LoVo (cell line): ENCODE measurements around the gene ASAP2.
"Not testable (repeated sequence)": the region's sequence is repeated elsewhere in the genome, so short reads cannot be mapped to it uniquely, and the experiment has no call there.

ENCODE experiments used
- DNase-seq: peaks from one replicate; pipeline ENCODE4 v3.0.0-alpha.2; 2016; ENCODE audit warnings: low spot score

The ASAP2 gene

DNA sequence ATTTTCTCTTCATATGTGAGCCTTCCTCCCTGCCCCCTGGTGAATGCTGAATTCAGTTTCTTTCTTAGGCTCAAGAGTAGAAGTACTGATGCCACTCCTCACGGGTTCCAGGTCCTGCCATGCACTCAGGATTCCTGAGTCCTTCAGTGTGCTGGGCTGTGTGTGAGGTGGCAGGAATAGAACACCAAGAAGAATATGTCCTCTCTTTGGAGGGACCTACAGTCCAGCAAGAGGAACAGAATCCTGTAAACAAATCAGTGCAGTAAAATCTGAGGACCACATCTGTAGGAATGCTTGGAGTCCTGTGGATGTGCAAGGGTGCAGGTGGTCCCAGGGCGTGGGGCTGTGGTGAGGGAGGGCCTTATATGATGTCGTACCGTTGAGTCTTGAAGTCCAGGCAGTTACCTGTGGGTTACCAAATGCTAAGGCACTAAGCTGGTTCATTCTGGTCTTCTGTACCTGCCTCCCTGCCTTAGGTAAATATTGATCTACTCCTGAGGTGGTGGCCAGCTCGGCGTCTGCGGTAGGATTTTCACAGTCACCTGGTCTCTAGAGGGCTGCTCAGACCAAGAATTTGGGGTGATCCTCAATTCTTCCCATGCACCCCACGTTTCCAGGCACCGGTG, 5.5 kb downstream of the ASAP2 start:
- DNase-seq, result peak; percentile 56

DNA sequence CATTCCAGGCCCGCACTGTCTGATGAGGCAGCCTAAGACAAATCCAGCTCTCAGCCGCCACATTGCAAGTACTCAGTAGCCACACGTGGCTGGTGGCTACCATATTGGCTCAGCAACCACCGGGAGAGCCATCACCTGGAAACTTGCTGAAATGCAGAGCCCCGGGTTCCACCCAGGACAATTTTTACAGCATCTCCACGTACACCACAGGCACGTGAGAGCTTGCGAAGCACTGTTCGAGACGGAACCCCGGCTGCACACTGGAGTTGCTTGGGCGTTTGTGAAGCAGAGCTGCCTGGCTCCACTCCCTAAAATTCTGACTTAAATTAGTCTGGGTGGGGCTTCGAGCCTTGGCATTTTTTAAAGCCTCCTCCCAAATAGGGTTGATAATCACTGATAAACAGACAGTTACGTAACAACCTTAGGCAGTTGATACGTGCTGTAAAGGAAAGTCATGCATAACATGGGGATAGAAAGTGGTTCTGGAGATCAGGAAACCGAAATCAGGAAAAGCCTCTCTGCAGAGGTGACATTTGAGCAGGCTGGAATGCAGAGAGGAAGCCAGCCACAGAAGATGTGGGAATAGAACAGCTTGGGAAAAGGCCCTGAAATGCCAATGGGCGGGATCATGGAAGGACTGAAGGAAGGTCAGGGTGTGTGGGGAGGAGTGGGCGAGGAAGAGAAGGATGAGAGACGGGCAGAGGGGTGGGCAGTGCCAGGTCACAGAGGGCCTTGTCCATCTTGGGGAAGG, 6.2 kb downstream of the ASAP2 start:
- DNase-seq, result peak; percentile 16

DNA sequence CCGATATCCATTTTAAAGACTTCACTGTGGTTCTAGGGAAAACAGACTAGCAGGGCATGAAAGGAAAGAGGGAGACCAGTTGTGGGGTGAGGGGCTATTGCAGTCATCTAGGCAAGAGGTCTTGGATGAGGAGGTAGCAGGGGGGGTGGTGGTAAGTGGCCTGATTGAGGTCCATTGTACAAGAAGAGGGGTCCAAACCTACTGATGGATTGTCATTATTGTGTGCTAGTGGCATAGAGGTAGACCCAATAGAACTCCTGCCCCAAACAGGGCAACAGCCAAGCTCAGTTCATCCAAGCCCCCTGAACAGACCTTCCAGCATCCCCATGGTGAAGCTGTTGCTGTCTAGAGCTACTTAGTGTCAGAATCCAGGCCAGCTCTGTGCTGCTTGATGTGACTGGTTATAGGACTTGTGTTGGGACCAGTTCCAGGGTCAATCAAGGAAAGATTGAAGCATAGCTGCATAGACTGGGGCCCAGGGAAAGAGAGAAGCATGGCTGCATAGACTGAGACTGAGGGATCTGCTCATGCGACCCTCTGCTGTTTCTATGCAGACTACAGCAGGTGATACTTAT, 7.0 kb downstream of the ASAP2 start:
- DNase-seq, result no peak

DNA sequence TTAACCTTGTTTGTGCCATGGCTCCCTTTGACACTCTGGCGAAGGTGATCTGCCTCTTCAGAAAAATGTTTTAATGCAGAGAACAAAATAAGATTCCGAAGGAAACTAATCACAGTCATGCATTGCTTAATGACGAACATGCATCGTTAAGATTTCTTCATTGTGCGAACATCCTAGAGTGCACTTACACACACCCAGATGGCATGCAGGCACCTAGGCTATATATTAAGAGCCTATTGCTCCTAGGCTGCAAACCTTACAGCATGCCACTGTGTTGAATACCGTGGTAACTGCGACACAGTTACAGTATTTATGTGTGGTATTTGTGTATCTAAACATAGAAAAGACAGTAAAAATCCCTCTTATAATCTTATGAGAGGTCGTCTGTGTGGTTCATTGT, 8.3 kb downstream of the ASAP2 start:
- DNase-seq, result no peak

DNA sequence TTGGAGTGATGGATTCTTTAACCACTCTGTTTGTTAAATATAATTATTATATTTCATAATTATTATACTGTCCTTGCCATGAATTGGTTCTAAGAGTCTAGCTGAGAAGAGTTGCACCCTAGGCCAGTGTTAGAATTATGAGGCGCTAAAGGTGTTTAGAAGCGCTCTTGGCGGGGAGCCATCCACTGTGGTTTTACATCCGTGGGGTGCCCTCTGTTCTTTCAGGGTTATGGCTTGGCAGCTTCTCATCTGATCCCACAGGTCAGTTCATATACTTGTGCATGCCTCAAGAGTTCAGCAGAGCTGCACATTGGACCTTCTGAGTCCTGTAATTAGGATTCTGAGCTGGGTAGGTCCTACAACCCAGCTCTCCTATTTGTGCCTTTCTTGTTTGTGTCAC, 9.1 kb downstream of the ASAP2 start:
- no peak for DNase-seq

DNA sequence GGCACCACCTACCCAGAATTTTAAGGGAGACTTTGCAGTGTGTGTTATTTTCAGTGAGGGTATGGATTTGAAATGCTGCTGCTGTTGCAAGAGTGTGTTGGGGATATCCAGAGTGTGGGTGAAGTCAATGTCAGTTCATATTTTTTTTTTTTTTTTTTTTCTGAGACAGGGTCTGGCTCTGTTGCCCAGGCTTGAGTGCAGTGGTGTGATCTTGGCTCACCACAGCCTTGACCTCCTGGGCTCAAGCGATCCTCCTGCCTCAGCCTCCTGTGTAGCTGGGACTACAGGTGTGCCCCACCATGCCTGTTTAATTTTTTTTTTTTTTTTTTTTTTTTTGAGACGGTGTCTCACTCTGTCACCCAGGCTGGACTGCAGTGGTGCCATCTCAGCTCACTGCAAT, 9.5 kb downstream of the ASAP2 start:
- DNase-seq, result not testable (repeated sequence)

DNA sequence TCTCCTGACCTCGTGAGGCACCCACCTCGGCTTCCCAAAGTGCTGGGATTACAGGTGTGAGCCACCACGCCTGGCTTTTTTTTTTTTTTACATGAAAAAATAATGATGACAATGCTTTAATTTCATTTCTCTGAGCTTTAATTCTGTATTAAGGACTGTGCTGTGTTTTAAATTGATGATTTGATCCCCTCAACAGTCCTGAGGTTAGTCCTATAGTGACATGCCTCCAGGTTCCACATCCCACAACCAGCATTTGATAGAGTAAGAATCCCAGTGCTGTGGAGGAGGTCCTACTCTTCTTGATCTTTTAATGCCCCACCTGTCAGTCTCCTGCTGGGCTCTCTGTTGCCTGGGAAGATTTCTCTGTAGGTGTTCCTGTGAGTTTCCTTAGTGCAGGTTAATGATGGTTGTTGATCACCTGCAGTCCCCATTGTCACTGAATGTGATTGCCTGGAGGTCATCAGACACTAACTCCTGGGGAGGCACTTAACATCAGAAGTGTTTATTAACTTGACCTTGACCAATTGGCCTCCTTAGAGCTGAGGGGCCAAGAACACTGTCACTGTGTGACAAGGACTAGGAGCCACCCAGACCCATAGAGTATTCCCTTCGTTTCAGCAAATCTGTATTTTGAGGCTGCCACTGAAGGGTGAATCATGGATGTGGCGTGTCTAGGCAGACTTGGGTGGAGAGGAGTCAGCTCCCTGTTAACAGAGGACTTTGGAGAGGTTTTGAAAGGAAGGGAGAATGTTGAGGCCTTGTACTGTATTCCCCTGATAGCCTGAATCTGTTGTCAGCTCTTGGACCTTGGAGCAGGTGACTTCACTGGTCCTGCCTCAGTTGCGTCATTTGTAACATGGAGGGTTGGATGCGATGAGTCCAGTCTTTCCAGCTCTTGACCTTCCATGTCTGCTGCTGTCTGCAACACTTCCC, 11.5 kb downstream of the ASAP2 start:
- DNase-seq, result no peak

DNA sequence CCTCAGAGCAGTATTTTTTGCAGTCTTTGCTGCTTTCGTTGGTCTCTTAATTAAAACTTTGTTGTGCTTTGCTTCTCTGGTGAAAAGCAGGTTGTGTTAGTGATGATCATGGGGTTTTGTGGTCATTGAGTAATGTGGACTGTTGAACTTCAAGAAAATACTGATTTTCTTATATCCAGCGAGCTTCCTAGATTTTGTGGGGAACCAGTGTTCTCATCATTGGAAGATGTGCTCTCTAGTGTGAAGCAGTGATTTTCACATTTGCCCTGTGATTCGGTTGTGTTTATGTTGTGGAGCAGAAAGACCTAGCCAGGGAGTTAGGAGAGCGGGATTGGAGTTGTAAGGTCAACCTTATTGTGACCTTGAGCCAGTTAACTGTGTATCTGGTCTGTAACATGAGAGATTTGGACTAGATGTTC, 12.4 kb downstream of the ASAP2 start:
- no peak for DNase-seq

DNA sequence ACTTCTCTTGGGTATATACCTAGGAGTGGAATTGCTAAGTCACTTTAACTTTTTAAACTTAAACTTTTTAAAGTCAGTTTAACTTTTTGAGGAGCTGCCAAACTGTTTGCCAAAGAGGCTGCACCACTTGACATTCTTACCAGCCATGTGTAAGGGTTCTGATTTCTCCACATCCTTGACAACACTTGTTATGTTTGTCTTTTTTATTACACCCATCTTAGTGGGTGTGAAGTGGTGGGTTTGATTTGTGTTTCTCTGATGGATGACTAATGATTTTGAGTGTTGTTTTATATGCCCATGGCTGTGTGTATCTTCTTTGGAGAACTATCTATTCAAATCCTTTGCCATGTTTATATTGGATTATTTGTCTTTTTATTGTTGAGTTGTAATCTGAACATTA, 13.6 kb downstream of the ASAP2 start:
- DNase-seq, result no peak

DNA sequence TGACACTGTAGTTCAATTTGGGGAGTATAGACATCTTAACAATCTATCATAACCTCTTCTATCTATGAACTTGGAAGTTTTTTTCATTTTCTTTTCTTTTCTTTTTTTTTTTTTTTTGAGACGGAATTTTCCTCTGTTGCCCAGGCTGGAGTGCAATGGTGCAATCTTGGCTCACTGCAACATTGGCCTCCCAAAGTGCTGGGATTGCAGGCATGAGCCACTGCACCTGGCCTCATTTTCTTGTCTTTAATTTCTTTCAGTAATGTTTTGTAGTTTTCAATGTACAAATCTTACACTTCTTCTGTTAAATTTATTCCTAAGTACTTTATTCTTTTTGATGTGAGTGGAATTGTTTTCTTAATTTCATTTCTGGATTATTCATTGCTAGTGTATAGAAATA, 14.6 kb downstream of the ASAP2 start:
- no peak for DNase-seq

DNA sequence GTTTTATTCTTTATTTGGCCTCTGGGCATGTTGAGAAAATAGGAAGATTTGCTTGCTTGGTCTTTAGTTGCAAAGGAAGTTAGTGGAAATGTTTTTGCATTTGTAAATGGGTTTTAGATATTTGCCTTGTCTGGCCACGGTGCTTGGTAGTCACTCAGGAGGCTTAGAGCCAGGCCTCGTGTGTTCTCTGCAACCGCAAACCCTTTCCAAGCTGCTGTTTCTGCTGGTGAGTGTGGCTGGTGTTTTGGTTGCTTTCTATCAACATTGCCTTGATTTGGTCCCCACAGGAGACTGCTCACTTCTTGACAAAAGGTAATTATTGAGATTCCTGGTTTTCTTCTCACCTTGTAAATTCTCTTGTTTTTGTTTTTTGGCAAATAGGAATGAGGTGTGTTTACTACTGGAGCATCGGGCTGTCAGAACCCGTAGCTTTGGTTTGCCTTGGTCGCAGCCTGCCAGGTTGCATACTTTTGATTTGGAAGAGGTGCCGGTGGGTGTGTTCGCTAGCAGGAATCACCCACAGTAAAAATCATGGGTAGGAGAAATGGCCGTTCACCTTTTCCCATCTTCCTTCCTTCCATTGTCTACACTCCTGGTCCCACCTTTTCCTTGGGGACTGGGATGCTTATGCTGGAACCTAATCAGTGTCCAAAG, 15.8 kb downstream of the ASAP2 start:
- no peak for DNase-seq

DNA sequence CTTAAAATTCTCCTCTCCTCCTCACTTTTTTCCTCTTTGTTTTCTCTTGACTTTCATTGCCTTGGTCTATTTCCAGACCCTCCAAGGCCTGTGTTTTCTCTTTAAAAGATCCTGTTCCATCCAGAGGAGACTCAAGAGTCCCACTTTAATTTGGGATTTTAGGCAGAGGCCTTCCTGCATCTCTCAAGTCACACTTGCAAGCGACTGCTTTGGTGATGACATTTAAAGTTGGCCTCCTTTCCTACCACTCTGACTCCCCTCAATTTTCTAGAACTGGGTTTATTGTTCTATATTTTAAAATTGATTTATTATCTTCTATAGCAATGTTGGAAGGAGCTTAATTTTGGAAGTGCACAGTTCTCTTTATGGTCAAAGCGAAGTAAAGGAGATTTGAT, 16.3 kb downstream of the ASAP2 start:
- DNase-seq, result no peak

DNA sequence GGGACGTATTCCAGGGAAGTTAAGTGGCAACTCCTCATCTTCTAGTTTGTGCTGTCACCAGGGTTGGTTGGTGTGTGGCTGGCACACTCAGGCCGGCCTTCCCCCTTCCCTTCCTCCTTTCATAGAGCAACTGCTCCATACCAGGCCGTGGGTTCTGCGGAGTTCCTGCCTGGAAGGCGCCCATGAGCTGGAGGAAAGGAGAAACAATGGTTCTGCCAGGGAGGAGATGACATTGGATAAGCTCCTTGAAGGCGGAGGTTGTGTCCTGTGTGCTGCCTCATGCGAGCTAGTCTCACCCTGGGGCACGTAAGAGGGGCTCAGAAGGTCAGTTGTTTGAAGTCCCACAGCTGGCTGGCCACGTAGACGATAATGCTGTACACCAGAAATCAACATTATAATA, 19.2 kb downstream of the ASAP2 start:
- DNase-seq, result no peak

DNA sequence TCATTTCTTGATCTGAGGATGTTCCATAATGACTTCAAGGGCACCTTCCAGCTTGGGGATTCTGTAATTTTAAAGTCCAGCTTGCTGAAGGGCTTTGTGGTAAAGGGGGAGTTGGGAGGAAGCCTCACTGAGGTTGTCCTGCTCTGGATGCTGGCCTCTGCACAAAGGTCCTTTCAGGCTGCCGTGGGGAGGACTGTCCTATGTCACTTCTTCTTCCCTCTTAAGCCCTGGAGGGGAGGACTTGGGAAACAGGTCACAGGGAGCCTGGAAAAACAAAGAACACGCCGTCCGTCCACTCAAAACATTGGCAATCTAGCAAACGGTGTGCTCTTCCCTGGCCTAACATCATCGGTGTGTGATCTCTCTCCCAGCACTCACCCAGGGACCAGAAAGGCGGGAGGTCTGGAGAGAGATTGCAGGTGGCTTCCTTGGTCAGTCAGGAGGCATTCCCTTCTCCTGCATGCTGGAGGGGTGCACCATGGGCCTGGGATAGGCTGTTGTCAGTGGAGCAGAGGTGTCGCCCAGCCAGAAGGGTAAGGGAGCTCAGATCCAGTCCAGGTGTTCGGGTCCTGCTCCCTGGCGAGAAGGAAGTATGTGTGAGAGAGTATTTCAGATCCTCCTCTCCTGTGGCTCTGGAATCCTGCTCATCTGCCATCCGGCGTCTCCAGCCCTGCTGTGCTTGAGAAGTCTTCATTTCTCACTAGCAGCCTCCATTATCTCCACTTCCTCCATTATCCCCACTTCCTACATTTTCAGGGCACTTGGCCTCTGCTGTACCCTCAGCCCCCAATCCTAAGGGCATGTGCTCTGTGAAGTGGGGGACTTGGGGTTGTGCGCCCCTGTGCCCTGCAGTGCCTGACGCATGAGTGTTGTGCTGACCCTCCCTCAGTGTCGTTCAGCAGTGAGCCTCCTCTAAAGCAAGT, 20.1 kb downstream of the ASAP2 start:
- DNase-seq, result no peak

DNA sequence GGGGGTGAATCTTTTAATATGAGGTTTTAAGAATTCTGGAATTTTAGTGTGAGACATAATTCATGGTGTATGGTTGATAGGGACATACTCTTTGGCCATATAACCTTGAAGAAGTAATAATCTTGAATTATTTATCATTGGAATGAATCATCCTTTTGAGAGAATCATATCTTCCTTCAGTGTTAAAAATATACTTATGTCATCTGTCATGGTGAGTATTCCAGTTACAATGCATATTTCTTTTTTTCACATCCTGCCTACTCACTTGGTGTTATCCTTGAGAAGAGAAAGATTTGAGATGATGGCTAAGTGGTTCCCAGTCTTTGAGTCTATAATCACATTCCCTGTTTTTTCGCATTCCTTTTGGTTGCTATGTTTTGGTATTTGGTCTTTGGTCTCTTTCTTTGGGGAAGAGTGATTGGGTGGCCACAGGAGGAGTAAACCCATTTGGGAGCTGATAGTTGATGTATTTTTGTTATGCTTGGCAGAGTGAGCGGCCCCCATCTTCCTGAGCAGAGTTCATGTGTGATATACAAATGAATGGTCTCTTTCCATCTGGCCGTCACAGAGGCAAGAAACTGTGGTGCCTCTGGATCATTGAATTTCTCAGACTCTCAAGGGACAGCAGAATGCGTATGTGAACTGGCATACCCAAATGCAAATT, 21.6 kb downstream of the ASAP2 start:
- DNase-seq, result no peak

DNA sequence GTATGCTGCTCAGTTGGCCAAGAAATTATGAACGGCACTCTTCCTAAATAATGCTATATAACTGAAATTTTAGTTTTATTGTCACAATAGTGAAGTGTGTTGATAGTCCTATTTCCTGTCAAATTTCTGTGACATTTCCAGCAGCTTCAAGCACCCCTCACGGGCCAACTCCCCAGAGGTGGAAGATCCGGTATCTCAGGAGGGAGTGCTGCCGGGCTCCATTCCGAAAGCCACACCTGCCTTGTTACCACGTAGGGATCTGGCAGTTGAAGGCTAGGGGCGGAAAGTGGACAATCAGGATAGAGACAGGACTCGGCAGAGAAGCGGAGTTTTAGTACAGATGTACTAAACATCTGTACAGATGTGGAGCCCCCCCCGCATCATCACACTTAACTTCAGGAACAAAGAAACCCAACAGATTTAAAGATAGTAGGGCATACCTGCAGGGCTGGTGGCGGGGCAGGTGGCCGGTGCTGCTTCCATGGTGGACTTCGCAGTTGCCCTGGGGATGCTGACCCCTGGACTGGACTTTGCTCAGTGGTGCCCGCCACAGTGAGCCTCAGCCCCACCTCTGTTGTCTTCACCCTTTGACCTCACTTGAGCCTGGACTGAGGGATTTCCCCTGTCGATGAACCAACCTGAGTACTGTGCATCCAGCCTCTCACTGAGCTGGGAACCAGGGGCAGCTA, 22.3 kb downstream of the ASAP2 start:
- DNase-seq, result no peak

DNA sequence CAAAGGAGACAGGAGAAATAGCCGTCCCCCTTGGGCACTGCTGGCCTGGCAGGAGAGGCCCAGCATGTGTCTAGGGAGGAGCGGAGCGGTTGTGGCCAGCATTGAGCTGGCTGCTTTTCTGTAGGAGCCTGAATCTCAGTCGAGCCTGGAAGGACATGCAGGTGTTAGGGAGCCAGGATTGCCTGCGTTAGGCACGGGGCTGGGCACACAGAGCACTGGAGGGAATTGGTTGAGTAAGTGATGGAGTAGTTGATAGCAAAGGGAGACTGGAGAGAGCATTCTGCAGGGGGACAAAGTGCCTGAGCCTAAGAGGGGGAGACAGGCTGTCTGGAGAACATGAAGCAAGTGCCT, 22.8 kb downstream of the ASAP2 start:
- DNase-seq, result no peak

DNA sequence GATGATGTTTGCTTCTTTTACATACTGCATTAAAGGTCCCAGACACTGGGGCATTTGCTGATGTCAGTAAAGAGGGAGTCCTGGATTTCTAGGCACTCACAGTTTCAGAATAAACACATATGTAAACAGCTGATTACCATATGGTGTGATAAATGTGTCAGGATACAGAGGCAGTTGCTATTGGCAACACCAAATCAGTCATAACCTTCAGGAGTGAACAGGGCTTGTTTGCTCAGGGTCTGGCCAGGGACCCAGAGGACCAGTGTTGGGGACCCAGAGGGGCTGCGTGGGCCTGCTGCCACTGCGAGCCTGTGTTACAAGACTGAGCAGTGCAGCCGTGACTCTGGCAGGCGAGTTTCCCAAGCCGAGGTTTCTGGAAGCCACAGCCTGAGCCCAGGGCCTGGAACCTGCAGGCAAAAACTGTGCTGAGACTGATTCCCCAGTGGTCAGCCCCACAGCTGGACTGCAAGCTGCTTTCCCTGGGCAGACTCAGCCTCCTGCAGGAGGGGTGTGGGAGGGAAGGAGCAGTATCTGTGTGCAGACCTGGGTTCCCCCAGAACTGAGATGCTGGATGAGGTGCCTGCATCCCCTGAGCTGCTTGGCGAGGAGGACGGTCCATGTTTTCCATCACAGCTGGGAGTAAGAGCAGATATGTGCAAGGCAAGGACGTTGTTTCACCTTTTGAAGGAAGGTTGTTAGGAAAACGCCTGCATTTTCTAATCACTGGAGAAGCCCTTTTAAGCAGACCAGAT, 23.6 kb downstream of the ASAP2 start:
- no peak for DNase-seq

DNA sequence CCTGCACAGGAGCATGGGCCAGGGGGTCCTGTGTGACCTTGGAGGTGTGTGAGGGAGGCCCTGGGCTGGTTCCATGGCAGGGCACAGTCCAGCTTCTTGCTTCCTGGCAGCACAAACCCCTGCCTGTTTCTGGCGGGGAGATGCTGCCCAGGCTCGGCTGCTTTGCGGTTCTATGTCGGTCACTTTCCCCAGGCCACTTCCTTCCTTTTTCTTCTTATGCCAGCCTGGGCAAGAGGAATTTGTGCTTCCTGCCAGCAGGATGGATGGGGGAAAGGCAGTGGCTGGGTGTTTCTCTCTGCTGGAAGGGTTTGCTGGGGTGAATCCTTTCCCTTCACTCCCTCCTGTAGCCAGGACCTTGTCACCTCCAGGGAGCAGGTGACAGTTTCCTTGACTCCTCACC, 24.3 kb downstream of the ASAP2 start:
- no peak for DNase-seq
